ENCODE results near the gene KDM4C.

The KDM4C gene

DNA sequence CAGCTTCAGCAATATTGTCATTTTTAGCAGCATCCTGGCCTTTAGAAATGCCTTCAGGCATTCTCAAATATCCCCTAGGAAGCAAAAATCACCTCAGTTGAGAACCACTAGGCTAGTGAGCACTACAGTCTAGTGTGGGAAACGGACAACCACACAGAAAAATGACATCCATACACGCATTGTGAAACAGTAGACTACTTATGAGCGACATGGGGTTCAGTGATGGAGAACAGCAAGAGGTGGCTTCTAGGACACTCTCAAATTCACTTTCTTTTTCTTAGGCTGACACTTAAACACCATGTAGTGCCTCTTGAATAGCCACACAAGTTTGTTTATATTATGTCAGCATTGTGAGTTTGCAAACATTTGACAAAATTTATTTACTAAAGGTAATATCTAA lies 203.0 kb downstream of the KDM4C start:
- Histone ChIP-seq H3K9me3 (ENCODE audit: low read length) (no peaks in the 10 kb centered on the region), H3K79me2 (ENCODE audit: insufficient read depth, low read length) (no peaks in the 10 kb centered on the region), H3K4me1 (ENCODE audit: insufficient read depth, low read length, severe bottlenecking) (peaks cover 8% of the 10 kb centered on the region), H3K36me3 (ENCODE audit: insufficient read depth, low read length) (no peaks in the 10 kb centered on the region), H4K20me1 (ENCODE audit: insufficient read depth, low read length) (no peaks in the 10 kb centered on the region), H3K9ac (ENCODE audit: low read length) (no peak overlapping the region), H3K27me3 (ENCODE audit: insufficient read depth, low read length) (no peaks in the 10 kb centered on the region), H3K9me2 (ENCODE audit: low read depth, low read length) (no peaks in the 10 kb centered on the region), H3K4me2 (ENCODE audit: low read length) (no peak overlapping the region), H2AFZ (ENCODE audit: low read length) (no peak overlapping the region), H3K27ac (ENCODE audit: low read depth, low read length, poor library complexity, severe bottlenecking) (no peak overlapping the region), H3F3A (ENCODE audit: insufficient read depth, low read length) (no peaks in the 10 kb centered on the region), H3K4me3 (ENCODE audit: low read depth, low read length, poor library complexity, severe bottlenecking) (no peak overlapping the region)
- TF ChIP-seq EZH2 (IDR thresholded peaks at IDR 0.05; ENCODE audit: borderline replicate concordance, low read length), result no peak
- TF ChIP-seq, protein P1, sequence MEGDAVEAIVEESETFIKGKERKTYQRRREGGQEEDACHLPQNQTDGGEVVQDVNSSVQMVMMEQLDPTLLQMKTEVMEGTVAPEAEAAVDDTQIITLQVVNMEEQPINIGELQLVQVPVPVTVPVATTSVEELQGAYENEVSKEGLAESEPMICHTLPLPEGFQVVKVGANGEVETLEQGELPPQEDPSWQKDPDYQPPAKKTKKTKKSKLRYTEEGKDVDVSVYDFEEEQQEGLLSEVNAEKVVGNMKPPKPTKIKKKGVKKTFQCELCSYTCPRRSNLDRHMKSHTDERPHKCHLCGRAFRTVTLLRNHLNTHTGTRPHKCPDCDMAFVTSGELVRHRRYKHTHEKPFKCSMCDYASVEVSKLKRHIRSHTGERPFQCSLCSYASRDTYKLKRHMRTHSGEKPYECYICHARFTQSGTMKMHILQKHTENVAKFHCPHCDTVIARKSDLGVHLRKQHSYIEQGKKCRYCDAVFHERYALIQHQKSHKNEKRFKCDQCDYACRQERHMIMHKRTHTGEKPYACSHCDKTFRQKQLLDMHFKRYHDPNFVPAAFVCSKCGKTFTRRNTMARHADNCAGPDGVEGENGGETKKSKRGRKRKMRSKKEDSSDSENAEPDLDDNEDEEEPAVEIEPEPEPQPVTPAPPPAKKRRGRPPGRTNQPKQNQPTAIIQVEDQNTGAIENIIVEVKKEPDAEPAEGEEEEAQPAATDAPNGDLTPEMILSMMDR (IDR thresholded peaks at IDR 0.05; ENCODE audit: low read length), result no peak

DNA sequence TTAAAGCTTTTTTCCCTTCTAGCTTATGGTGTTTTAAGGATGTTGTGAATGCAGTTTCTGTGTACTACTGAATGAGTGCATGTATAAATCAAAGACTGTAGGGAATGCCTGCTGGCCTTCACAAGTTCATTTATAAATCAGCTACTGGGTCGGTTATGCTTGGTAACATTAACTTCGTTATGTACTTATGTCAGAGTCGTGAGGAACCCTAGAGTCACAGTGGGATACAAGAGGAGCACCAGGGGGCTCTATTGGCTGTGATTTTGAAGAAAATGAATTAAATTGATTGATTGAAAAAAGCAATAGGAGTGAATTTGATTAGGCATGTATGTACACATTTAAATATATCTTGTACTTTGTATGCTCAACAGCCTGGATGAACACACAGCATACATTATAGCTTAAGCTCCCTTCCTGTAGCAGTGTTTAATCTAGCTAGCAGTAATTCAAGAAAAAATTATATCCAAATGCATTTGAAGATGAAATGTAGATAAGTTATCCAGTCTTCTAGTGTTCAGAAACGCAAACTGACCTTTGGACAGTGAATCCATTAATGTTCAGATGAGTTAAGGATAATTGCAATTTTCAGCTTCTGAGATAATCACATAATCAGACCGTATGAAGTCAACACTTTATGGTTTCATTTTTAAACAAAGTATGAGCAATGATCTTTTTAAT lies 204.2 kb downstream of the KDM4C start:
- no peak overlapping the region for H3K27ac ChIP-seq (ENCODE audit: low read depth, low read length, poor library complexity, severe bottlenecking)
- TF ChIP-seq, protein P1 (IDR thresholded peaks at IDR 0.05; ENCODE audit: low read length), result no peak
- TF ChIP-seq EZH2 (IDR thresholded peaks at IDR 0.05; ENCODE audit: borderline replicate concordance, low read length), result no peak
- no peaks in the 10 kb centered on the region for H3K79me2 ChIP-seq (ENCODE audit: insufficient read depth, low read length)
- no peaks in the 10 kb centered on the region for H3K9me3 ChIP-seq (ENCODE audit: low read length)
- no peaks in the 10 kb centered on the region for H3K9me2 ChIP-seq (ENCODE audit: low read depth, low read length)
- H3F3A ChIP-seq (ENCODE audit: insufficient read depth, low read length), result no peaks in the 10 kb centered on the region
- no peak overlapping the region for H3K4me3 ChIP-seq (ENCODE audit: low read depth, low read length, poor library complexity, severe bottlenecking)
- no peak overlapping the region for H3K9ac ChIP-seq (ENCODE audit: low read length)
- H3K4me1 ChIP-seq (ENCODE audit: insufficient read depth, low read length, severe bottlenecking), result no peaks in the 10 kb centered on the region
- no peaks in the 10 kb centered on the region for H4K20me1 ChIP-seq (ENCODE audit: insufficient read depth, low read length)
- no peak overlapping the region for H2AFZ ChIP-seq (ENCODE audit: low read length)
- no peak overlapping the region for H3K4me2 ChIP-seq (ENCODE audit: low read length)
- no peaks in the 10 kb centered on the region for H3K27me3 ChIP-seq (ENCODE audit: insufficient read depth, low read length)
- H3K36me3 ChIP-seq (ENCODE audit: insufficient read depth, low read length), result no peaks in the 10 kb centered on the region

DNA sequence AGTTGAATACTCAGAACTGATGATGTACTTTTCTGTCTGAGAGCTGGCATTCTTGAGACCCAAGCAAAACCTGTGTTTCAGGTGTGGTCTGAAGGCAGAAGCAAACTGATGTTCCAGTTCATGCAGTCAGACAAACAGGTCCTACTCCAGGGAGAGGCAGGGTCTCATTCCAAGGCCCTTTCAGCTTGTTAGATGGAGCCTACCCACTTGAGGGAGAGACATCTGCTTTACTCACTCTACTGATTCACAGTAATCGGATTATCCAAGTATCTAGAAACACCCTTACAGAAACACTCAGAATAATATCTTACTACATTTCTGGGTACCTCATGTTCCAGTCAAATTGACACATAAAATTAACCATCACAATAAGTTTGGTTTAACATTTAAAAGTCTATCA lies 207.8 kb downstream of the KDM4C start:
- TF ChIP-seq, protein P1 (IDR thresholded peaks at IDR 0.05; ENCODE audit: low read length), result no peak
- TF ChIP-seq EZH2 (IDR thresholded peaks at IDR 0.05; ENCODE audit: borderline replicate concordance, low read length), result no peak
- Histone ChIP-seq H4K20me1 (ENCODE audit: insufficient read depth, low read length) (no peaks in the 10 kb centered on the region), H3K36me3 (ENCODE audit: insufficient read depth, low read length) (no peaks in the 10 kb centered on the region), H3K79me2 (ENCODE audit: insufficient read depth, low read length) (0 out of 2 replicates have a peak, but pooled peaks cover 4% of the 10 kb centered on the region), H3K27me3 (ENCODE audit: insufficient read depth, low read length) (no peaks in the 10 kb centered on the region), H3K9me3 (ENCODE audit: low read length) (no peaks in the 10 kb centered on the region), H2AFZ (ENCODE audit: low read length) (no peak overlapping the region), H3K9ac (ENCODE audit: low read length) (no peak overlapping the region), H3K4me2 (ENCODE audit: low read length) (no peak overlapping the region), H3K4me1 (ENCODE audit: insufficient read depth, low read length, severe bottlenecking) (no peaks in the 10 kb centered on the region), H3K27ac (ENCODE audit: low read depth, low read length, poor library complexity, severe bottlenecking) (no peak overlapping the region), H3K9me2 (ENCODE audit: low read depth, low read length) (no peaks in the 10 kb centered on the region), H3F3A (ENCODE audit: insufficient read depth, low read length) (no peaks in the 10 kb centered on the region), H3K4me3 (ENCODE audit: low read depth, low read length, poor library complexity, severe bottlenecking) (no peak overlapping the region)
